Measurements from ENCODE around the gene DNAJC16. TPM values are rescaled to one million over a fixed set of nuclear protein-coding genes. Genes with fewer than 3 reads are reported as not detected.
A peak's percentile ranks its signal among the peaks of the same experiment; 100 is the strongest.

DNAJC16 gene
- total and polyA plus RNA-seq, 4 donors, result 3.3 to 14.2 (median 11.1) TPM

- TF ChIP-seq EGR1 (IDR thresholded peaks at IDR 0.05; ENCODE audit: low read depth in 2 of 2) (no peak), RXRA (IDR thresholded peaks at IDR 0.05) (peak in 1 of 2 donors; percentile 10), CTCF (IDR thresholded peaks at IDR 0.05; ENCODE audit: low read depth, low read length, missing input control) (no peak), RAD21 (IDR thresholded peaks at IDR 0.05) (peak; percentile 16 to 47), GABPA (IDR thresholded peaks at IDR 0.05 in 1 of 2, conservative IDR thresholded peaks at IDR 0.05 in 1 of 2) (no peak), HNF4A (conservative IDR thresholded peaks at IDR 0.05) (peak in 1 of 2 donors; percentile 9)
- H3K9me3 ChIP-seq (ENCODE audit: control insufficient read depth in 4 of 4, low read length in 3 of 4), result no peaks in the 10 kb centered on the region
- H3K27me3 ChIP-seq (ENCODE audit: control insufficient read depth in 4 of 4, insufficient read depth in 4 of 4, low read length in 3 of 4), result no peaks in the 10 kb centered on the region
- no peak overlapping the region for H3K27ac ChIP-seq (ENCODE audit: low read depth in 1 of 2, low read length in 2 of 2)
- H3K4me3 ChIP-seq (ENCODE audit: low read depth in 1 of 3, low read length in 3 of 3), result peak overlapping the region in 1 of 3 donors; percentile 70
- H3K4me1 ChIP-seq (ENCODE audit: control insufficient read depth in 4 of 4, insufficient read depth in 4 of 4, low read length in 3 of 4), result peaks cover 5 to 39% (median 34%) of the 10 kb centered on the region in 4 donors
- H3K36me3 ChIP-seq (ENCODE audit: control insufficient read depth in 4 of 4, insufficient read depth in 3 of 4, low read depth in 1 of 4, low read length in 3 of 4), result no peaks in the 10 kb centered on the region
- H3K9ac ChIP-seq (ENCODE audit: low read depth in 1 of 2, low read length in 2 of 2), result no peak overlapping the region
- no peak for DNase-seq (ENCODE audit: low spot score)
- WGBS, result 61% methylated on average over 18 of the region's 18 CpGs
These were observed 56.5 kb downstream of the DNAJC16 start for GRCh38 chr1:15583016-15583706.

DNA sequence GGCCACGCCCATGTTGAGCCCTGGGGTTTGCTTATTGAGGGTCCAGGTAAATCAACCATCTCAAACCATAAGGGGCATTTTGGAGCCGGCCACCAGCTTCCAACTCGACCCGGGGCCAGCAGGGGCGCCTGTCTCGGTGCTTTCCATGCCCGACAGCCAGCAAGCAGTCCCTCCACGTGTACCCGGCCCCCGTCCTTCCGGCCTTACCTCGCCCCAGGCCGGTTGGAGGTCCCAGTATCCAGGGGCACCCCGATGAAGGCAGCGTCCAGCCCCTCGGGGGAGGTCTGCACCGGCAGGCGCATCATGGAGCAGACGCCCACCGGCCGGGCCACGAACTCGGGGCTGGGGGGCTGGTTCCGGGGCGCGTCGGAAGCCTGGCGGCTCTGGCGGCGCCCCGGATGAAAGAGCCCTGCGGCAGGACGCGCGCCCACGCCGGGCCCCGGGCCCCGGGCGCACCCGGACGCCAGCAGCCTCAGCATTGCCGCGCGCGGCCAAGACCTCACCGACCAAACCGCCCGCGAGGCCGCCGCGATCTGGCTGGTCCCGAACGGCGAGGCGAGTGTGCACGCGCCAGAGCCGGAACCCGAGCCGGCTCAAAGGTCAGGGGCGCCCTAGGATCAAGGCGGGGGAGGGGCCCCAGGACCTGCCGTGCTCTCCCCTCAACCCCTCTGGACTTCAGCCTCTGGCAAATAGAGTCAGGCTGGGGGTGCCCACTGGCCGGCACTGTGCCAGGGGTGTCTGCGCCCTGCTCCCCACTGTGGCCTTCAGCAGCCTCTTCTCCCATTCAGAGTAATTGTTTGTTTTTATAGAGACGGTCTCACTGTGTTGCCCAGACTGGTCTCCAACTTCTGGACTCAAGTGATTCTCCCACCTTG, 58.1 kb downstream of the DNAJC16 start, which contains the start of gene AGMAT:
TSS of gene AGMAT (minus strand) at position 563 of the 875 bp plus-strand sequence. CDS start at position 479, 84 bp downstream.
- Histone ChIP-seq H3K4me1 (ENCODE audit: control insufficient read depth in 4 of 4, insufficient read depth in 4 of 4, low read length in 3 of 4) (peaks cover 4 to 32% (median 27%) of the 10 kb centered on the region in 4 donors), H3K27ac (ENCODE audit: low read depth in 1 of 2, low read length in 2 of 2) (peak within 1 kb of the TSS; percentile 82 to 89), H3K9ac (ENCODE audit: low read depth in 1 of 2, low read length in 2 of 2) (peak within 1 kb of the TSS in 1 of 2 donors; percentile 54), H3K4me3 (ENCODE audit: low read depth in 1 of 3, low read length in 3 of 3) (peak within 1 kb of the TSS; percentile 63 to 87 (median 70)), H3K36me3 (ENCODE audit: control insufficient read depth in 4 of 4, insufficient read depth in 3 of 4, low read depth in 1 of 4, low read length in 3 of 4) (no peaks in the 10 kb centered on the region), H3K27me3 (ENCODE audit: control insufficient read depth in 4 of 4, insufficient read depth in 4 of 4, low read length in 3 of 4) (no peaks in the 10 kb centered on the region), H3K9me3 (ENCODE audit: control insufficient read depth in 4 of 4, low read length in 3 of 4) (no peaks in the 10 kb centered on the region)
- TF ChIP-seq NR2F2 (IDR thresholded peaks at IDR 0.05) (peak; percentile 37), GABPA (IDR thresholded peaks at IDR 0.05 in 1 of 2, conservative IDR thresholded peaks at IDR 0.05 in 1 of 2) (no peak), HNF4A (conservative IDR thresholded peaks at IDR 0.05) (peak; percentile 89 to 90), YY1 (IDR thresholded peaks at IDR 0.05) (peak; percentile 30), FOXA1 (IDR thresholded peaks at IDR 0.05) (no peak), RXRA (IDR thresholded peaks at IDR 0.05) (peak; percentile 83 to 86), REST (IDR thresholded peaks at IDR 0.05) (peak; percentile 35), TAF1 (conservative IDR thresholded peaks at IDR 0.05) (peak; percentile 24), SP1 (IDR thresholded peaks at IDR 0.05) (peak; percentile 82), HNF4G (IDR thresholded peaks at IDR 0.05) (peak; percentile 92), RAD21 (IDR thresholded peaks at IDR 0.05) (peak in 1 of 2 donors; percentile 16), CTCF (IDR thresholded peaks at IDR 0.05; ENCODE audit: low read depth, low read length, missing input control) (peak; percentile 26), MAX (IDR thresholded peaks at IDR 0.05) (peak; percentile 33), FOXA2 (IDR thresholded peaks at IDR 0.05) (no peak), JUND (IDR thresholded peaks at IDR 0.05) (no peak), EGR1 (IDR thresholded peaks at IDR 0.05; ENCODE audit: low read depth in 2 of 2) (no peak)
- TF ChIP-seq, protein P1, sequence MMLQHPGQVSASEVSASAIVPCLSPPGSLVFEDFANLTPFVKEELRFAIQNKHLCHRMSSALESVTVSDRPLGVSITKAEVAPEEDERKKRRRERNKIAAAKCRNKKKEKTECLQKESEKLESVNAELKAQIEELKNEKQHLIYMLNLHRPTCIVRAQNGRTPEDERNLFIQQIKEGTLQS (IDR thresholded peaks at IDR 0.05), result no peak
- TF ChIP-seq, protein P2, sequence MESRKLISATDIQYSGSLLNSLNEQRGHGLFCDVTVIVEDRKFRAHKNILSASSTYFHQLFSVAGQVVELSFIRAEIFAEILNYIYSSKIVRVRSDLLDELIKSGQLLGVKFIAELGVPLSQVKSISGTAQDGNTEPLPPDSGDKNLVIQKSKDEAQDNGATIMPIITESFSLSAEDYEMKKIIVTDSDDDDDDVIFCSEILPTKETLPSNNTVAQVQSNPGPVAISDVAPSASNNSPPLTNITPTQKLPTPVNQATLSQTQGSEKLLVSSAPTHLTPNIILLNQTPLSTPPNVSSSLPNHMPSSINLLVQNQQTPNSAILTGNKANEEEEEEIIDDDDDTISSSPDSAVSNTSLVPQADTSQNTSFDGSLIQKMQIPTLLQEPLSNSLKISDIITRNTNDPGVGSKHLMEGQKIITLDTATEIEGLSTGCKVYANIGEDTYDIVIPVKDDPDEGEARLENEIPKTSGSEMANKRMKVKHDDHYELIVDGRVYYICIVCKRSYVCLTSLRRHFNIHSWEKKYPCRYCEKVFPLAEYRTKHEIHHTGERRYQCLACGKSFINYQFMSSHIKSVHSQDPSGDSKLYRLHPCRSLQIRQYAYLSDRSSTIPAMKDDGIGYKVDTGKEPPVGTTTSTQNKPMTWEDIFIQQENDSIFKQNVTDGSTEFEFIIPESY (IDR thresholded peaks at IDR 0.05), result no peak
- peak; percentile 67 for DNase-seq (ENCODE audit: low spot score)
- WGBS, result under 1% methylated on average over 68 of the region's 68 CpGs
